HCT116 (cell line): ENCODE measurements around the gene IGFBP6. TPM values are rescaled to one million over a fixed set of nuclear protein-coding genes. Genes with fewer than 3 reads are reported as not detected.

Experiments
- ATAC-seq: fragments of 200-7000 bp; cut with Tn5 transposase; 2 replicates; pipeline ENCODE4 v1.9.1; 2020; ENCODE audit warnings: mild to moderate bottlenecking, moderate library complexity
- BruUV-seq: library from RNA; stranded (reverse); fragments of 400-500 nt; replicated peaks from 2 replicates; lab custom pipeline; 2021; lab: Mats Ljungman, UMichigan
- CTCF ChIA-PET: fragments of 300-600 bp; sonication (Branson Sonifier 250); formaldehyde crosslinking; loops from one replicate; lab custom pipeline; 2021; ENCODE audit warnings: antibody characterized with exemption; lab: Charles Lee
- POLR2A ChIA-PET: fragments of 300-600, 350-600 bp; sonication (Branson Sonifier 250); formaldehyde crosslinking; loops from one replicate; lab custom pipeline; 2021; ENCODE audit warnings: antibody characterized with exemption; lab: Charles Lee
- RAD21 ChIA-PET, 2 experiments: fragments of 300-600 bp; sonication (Branson Sonifier 250); formaldehyde crosslinking; loops; one replicate each; lab custom pipeline; 2023; ENCODE audit warnings: low total read pairs in 2 of 2; ENCODE audit not compliant: uncharacterized antibody in 2 of 2, unreplicated experiment in 2 of 2, low non-redundant PET in 1 of 2; lab: Charles Lee
- DNase-seq: peaks from one replicate; pipeline ENCODE4 v3.0.0-alpha.2; 2010; ENCODE audit warnings: low read depth, low spot score
- H2AFZ ChIP-seq: fragments of 200-600 bp; shearing (Covaris generic), sonication (generic); 2 replicates; pipeline ENCODE4 v1.6.1; 2017; ENCODE audit warnings: low read depth, mixed run types, mixed read lengths, antibody characterized with exemption, low read length; ENCODE audit not compliant: poor library complexity, severe bottlenecking
- H3K27ac ChIP-seq: 2 replicates; pipeline ENCODE4 v1.5.1; 2012; ENCODE audit warnings: low read depth, low read length
- H3K27me3 ChIP-seq: fragments of 200-600 bp; sonication (generic); 2 replicates; pipeline ENCODE4 v1.6.1; 2016; ENCODE audit warnings: mixed run types, low read length, mixed read lengths; ENCODE audit not compliant: insufficient read depth
- H3K36me3 ChIP-seq, 2 experiments: fragments of 200-500 bp in 1 of 2; fragments of 200-600 bp in 1 of 2; sonication (Bioruptor generic) in 1 of 2; sonication (generic) in 1 of 2; 2 replicates each; pipeline versions ENCODE4 v1.5.1 to v1.6.1; 2014 to 2016; ENCODE audit warnings: low read length in 2 of 2, inconsistent platforms in 1 of 2, mixed read lengths in 1 of 2, mixed run types in 1 of 2; ENCODE audit not compliant: insufficient read depth in 2 of 2, control insufficient read depth in 1 of 2
- H3K4me1 ChIP-seq, 2 experiments: fragments of 200-600 bp in 1 of 2; sonication (generic) in 1 of 2; 2 replicates each; pipeline versions ENCODE4 v1.5.1 to v1.6.1; 2012 to 2017; ENCODE audit warnings: low read length in 2 of 2, inconsistent platforms in 1 of 2, mild to moderate bottlenecking in 1 of 2, mixed read lengths in 1 of 2, mixed run types in 1 of 2, moderate library complexity in 1 of 2; ENCODE audit not compliant: insufficient read depth in 2 of 2, control insufficient read depth in 1 of 2
- H3K4me2 ChIP-seq: fragments of 200-600 bp; sonication (generic); 2 replicates; pipeline ENCODE4 v1.6.1; 2017; ENCODE audit warnings: mixed run types, low read length, mixed read lengths
- H3K4me3 ChIP-seq, 2 experiments: fragments of 200-600 bp in 1 of 2; sonication (generic) in 1 of 2; replicated peaks in 1 of 2; 2 replicates each; pipeline ENCODE4 v1.5.1; 2011 to 2016; ENCODE audit warnings: low read length in 2 of 2, control low read depth in 1 of 2, low read depth in 1 of 2, mild to moderate bottlenecking in 1 of 2, mixed read lengths in 1 of 2, mixed run types in 1 of 2
- H3K79me2 ChIP-seq: fragments of 200-600 bp; sonication (generic); 2 replicates; pipeline ENCODE4 v1.6.1; 2017; ENCODE audit warnings: mild to moderate bottlenecking, mixed run types, low read length, moderate library complexity, mixed read lengths; ENCODE audit not compliant: insufficient read depth
- H3K9ac ChIP-seq: fragments of 200-600 bp; sonication (generic); 2 replicates; pipeline ENCODE4 v1.6.1; 2016; ENCODE audit warnings: low read length, mixed read lengths
- H3K9me2 ChIP-seq: fragments of 200-600 bp; sonication (generic), shearing (Covaris generic); 2 replicates; pipeline ENCODE4 v1.6.1; 2017; ENCODE audit warnings: mixed run types, mild to moderate bottlenecking, moderate library complexity; ENCODE audit not compliant: insufficient read depth
- H3K9me3 ChIP-seq, 2 experiments: fragments of 200-500 bp in 1 of 2; fragments of 200-600 bp in 1 of 2; sonication (Bioruptor generic) in 1 of 2; sonication (generic) in 1 of 2; 2 replicates each; pipeline ENCODE4 v1.6.1; 2014 to 2017; ENCODE audit warnings: low read length in 2 of 2, mixed read lengths in 2 of 2, inconsistent platforms in 1 of 2, low read depth in 1 of 2, mild to moderate bottlenecking in 1 of 2, mixed run types in 1 of 2, moderate library complexity in 1 of 2; ENCODE audit not compliant: control insufficient read depth in 1 of 2, insufficient read depth in 1 of 2
- H4K20me1 ChIP-seq: fragments of 200-600 bp; sonication (generic), shearing (Covaris generic); 2 replicates; pipeline ENCODE4 v1.6.1; 2017; ENCODE audit warnings: mixed run types, mild to moderate bottlenecking, moderate library complexity; ENCODE audit not compliant: insufficient read depth
- SIN3A ChIP-seq: IDR thresholded peaks from 2 replicates; pipeline ENCODE4 v1.6.1; 2012; ENCODE audit warnings: low read depth
- SP1 ChIP-seq: IDR thresholded peaks from 2 replicates; pipeline ENCODE4 v1.6.1; 2012; ENCODE audit warnings: low read depth
- intact Hi-C: fragments of 100-400 bp; cut with micrococcal nuclease; formaldehyde crosslinking; loops from 2 replicates; pipeline ENCODE4 v1.10.0; 2022
- total RNA-seq: library from RNA; stranded (reverse); gene quantifications from one replicate; pipeline ENCODE4 v1.2.1, GENCODE V29; 2021; ENCODE audit not compliant: unreplicated experiment
- TF ChIP-seq, protein P1 (sequence below), 3 experiments: fragments of 200-600 bp in 1 of 3; sonication (generic) in 1 of 3; IDR thresholded peaks in 2 of 3; conservative IDR thresholded peaks in 1 of 3; 2 replicates each; pipeline ENCODE4 v1.5.1; 2012 to 2017; ENCODE audit warnings: low read depth in 2 of 3, low read length in 2 of 3, antibody characterized with exemption in 1 of 3, borderline replicate concordance in 1 of 3, control low read depth in 1 of 3, mild to moderate bottlenecking in 1 of 3, mixed read lengths in 1 of 3, mixed run types in 1 of 3, moderate library complexity in 1 of 3; ENCODE audit not compliant: insufficient read depth in 1 of 3

Gene IGFBP6
- total RNA-seq, 1 experiment from 2014 or later = 83.4 TPM

DNA sequence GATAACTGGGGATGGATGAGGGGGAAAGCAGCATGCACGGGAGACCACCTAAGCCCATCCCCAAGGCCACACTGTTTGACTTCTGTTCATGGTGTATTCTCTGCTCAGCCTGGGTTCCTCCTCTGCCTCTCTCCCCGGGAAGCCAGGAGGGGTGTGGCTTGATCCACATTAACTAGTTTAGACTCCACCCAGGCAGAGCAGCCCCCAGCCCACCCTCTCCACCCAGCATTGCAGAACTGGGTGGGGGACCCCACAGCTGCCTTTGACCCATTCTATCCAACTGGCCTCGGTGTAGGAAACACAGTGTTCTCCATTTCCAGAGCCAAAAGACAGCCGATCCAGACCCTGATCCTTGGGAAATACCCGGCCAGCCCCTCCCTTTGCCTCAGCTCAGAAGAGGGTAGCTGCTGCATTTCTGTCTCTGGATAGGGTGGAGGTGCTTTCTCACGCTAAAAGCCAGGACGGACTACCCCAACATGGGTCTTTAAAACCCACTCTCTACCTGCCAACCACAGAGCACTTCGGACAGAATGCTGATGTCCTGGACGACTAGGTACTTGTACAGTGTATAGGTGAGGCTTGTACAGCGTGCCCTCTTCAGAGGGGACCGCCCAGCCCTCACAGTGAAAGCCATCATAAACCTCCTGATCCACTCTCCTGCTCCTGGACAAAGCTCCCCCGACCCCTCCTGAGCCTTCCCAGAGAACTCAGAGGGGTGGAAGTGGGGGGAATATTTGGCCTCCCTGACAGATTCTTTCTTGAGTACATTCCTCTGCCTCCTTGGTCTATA lies 27.7 kb upstream of the IGFBP6 start:
- no peaks in the 10 kb centered on the region for H3K27me3 ChIP-seq
- no peaks in the 10 kb centered on the region for H3K9me3 ChIP-seq
- H3K27ac ChIP-seq = no peak overlapping the region
- no peak overlapping the region for H3K9ac ChIP-seq
- no TSS peak for BruUV-seq
- no peaks in the 10 kb centered on the region; the same call in 1 of the 2 replicates for H3K79me2 ChIP-seq
- no peaks in the 10 kb centered on the region for H3K9me2 ChIP-seq
- ChIA-PET CTCF (interaction anchor here (0.8 to 2.0 kb wide), 2 partner anchors 8 to 29 kb away, joined by 3 to 6 read pairs; no protein-coding TSS in a partner anchor), POLR2A (interaction anchor here (1.4 to 1.8 kb wide), 2 partner anchors 9 to 10 kb away, joined by 6 to 7 read pairs; partner anchors contain the start of gene SPRYD3)
- no peak overlapping the region for H3K4me3 ChIP-seq
- H3K36me3 ChIP-seq = peaks cover 3 to 30% of the 10 kb centered on the region in 2 experiments; a peak in 2 of 4 replicates
- ATAC-seq (no peak), DNase-seq (no peak)
- intact Hi-C loops = loop anchor here (10.0 kb wide), 1 partner anchor 215 kb away; no protein-coding TSS in a partner anchor
- H3K4me1 ChIP-seq = peaks cover 13 to 58% of the 10 kb centered on the region in 2 experiments
- no peak overlapping the region for H2AFZ ChIP-seq
- no peaks in the 10 kb centered on the region for H4K20me1 ChIP-seq
- H3K4me2 ChIP-seq = no peak overlapping the region
- TF ChIP-seq, protein P1, sequence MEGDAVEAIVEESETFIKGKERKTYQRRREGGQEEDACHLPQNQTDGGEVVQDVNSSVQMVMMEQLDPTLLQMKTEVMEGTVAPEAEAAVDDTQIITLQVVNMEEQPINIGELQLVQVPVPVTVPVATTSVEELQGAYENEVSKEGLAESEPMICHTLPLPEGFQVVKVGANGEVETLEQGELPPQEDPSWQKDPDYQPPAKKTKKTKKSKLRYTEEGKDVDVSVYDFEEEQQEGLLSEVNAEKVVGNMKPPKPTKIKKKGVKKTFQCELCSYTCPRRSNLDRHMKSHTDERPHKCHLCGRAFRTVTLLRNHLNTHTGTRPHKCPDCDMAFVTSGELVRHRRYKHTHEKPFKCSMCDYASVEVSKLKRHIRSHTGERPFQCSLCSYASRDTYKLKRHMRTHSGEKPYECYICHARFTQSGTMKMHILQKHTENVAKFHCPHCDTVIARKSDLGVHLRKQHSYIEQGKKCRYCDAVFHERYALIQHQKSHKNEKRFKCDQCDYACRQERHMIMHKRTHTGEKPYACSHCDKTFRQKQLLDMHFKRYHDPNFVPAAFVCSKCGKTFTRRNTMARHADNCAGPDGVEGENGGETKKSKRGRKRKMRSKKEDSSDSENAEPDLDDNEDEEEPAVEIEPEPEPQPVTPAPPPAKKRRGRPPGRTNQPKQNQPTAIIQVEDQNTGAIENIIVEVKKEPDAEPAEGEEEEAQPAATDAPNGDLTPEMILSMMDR (IDR thresholded peaks at IDR 0.05 in 2 of 3, conservative IDR thresholded peaks at IDR 0.05 in 1 of 3; ENCODE audit: borderline replicate concordance in 1 of 3, insufficient read depth in 1 of 3, low read depth in 2 of 3, low read length in 2 of 3) = no peak
- TF ChIP-seq SIN3A (no peak), SP1 (no peak)
- TF ChIP-seq, all 23 proteins: peak for 0
- RAD21 ChIA-PET = interaction anchor here in 1 of 2 experiments (0.5 kb wide), 1 partner anchor 29 kb away, joined by 3 read pairs; no protein-coding TSS in a partner anchor
